HG02870 (cell line): ENCODE data around the gene RNF213.
"Not testable (repeated sequence)": the region's sequence is repeated elsewhere in the genome, so short reads cannot be mapped to it uniquely, and the experiment has no call there.

Experiments
- ATAC-seq: cut with Tn5 transposase; IDR thresholded peaks from one replicate; pipeline ENCODE4 v1.9.1; 2021; ENCODE audit warnings: mild to moderate bottlenecking, moderate library complexity; ENCODE audit not compliant: unreplicated experiment

Gene RNF213

GRCh38 chr17:80384078-80384960 is 123.7 kb downstream of the RNF213 start:
- no peak for ATAC-seq

- no peak for ATAC-seq
Observed at GRCh38 chr17:80385046-80385445, 124.4 kb downstream of the RNF213 start.

- no peak for ATAC-seq
Observed at GRCh38 chr17:80386341-80386740, 125.7 kb downstream of the RNF213 start.

GRCh38 chr17:80387071-80387470 is 126.4 kb downstream of the RNF213 start:
- no peak for ATAC-seq

DNA sequence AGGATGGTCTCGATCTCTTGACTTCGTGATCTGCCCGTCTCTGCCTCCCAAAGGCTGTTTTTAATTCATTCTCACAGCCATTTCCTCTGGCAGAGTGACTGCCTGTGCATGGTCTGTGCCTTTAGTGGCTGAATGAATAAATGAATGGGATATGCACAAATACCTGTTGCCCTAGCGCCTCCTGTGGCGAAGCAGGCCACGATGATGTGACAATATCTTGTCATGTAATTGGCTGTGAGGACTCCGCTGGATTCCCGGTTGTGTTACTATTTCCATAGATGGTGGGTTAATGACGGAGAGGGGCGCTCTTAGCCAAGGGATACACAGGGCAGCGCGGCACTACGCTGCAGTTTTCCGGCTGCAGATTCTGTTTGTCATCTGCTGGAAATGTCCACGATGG is 127.5 kb downstream of the RNF213 start:
- no peak for ATAC-seq

GRCh38 chr17:80388601-80389000 is 127.9 kb downstream of the RNF213 start:
- ATAC-seq = no peak

DNA sequence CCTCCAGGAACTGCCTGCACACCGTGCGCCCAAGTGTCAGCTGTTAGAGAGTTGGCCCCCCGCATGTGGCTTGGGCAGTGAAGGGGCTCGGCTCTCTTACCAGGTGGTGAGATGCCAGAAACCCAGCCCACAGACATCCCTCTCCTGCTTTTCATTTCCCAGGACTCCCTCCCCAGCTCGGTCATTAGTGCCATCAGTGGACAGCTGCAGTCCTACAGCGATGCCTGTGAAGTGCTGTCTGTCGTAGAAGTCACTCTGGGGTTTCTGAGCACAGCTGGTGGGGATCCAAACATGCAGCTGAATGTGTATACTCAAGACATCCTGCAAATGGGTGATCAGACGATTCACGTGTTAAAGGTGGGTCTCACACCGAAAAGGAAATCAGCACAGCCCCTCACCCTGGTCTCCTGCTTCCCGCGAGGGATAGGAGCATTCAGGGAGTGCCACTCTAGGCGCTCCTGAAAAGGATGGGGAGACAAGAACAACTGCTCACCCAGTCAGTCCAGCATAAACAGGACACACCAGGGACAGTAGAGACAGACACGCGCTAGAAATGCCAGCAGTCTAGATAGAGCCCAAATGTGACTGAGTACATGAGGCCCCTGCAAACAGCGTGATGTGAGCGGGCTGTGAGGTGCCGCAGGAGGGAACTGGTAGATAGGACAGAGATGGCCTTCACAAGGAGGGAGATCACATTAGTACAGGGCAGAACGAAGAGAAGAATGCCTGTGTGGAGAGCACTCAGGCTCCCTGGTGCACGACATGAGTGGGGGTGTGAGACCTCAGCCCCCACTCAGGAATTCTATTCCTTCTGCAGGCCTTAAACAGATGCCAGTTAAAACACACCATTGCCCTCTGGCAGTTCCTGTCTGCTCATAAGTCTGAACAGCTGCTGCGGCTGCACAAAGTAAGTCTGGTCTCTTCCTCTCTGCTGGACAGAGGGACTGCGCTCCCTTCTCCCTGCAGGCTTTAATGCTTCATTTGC is 128.7 kb downstream of the RNF213 start:
- no peak for ATAC-seq

- no peak for ATAC-seq
Observed at GRCh38 chr17:80393241-80393890, 132.7 kb downstream of the RNF213 start.

- ATAC-seq = no peak
Observed at GRCh38 chr17:80393961-80394360, 133.3 kb downstream of the RNF213 start.

DNA sequence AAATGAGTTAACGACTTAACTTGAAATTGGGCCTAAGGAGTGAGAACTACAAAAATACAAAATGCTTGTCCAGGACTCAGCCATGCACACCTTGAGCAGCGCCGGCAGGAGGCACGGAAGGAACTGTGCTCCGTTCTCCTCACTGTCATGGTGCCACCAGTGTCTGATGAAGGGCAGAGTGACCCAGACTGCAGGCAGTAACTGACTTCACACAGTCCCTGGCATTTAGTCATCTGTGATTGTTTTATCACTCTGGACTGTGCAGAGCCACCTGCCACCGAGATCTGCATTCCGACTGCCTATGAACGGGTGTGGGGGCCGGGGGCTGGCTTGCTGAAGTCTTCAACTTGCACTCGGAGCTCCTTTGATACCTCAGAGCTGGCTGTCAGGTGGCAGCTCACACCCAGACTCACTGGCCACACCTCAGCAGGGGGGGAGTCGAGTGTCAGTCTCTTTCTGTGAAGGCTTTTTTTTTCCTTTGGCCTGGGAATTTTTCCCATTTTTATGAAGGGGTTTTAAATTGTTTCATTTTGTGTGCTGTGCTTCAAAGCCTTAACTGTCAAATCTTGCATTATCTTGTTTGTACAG is 134.1 kb downstream of the RNF213 start:
- ATAC-seq = no peak

GRCh38 chr17:80395402-80396151 is 134.9 kb downstream of the RNF213 start:
- ATAC-seq = no peak

GRCh38 chr17:80396157-80397033 is 135.7 kb downstream of the RNF213 start:
- no peak for ATAC-seq

DNA sequence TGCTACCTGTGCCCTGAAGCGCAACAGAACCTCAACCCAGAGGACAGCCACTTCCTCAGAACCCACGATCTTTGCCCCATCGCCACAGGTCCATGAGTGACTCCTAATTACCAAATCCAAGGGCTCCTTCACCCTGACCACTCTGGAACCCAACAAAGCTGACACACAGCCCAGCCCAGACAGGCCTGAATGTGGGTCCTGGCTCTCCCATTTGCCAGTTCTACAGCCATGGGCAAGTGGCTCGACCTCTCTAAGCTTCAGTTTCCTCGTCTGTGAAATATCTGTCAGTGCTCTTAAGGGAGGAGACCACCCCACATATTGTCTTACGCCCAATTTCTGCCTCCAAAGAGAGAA is 136.4 kb downstream of the RNF213 start:
- no peak for ATAC-seq

GRCh38 chr17:80397686-80398085 is 137.0 kb downstream of the RNF213 start:
- no peak for ATAC-seq

DNA sequence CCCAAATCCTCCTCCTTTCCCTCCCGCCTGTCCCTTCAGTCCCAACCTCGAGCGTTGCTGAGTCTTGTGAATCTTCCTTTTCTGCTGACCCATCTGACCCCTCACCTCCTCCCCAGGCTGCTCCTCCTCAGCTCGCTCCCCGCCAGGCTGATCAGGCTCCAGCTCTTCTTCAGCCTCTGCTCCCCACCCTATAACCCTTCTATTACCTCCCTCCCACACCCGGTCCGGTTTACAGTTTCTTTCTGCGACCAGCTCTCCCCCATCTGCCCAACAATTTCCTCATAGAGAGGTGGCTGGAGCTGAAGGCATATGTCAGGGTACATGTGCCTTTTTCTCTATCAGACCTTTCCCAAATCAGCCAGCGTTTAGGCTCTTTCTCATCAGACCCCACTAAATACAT is 140.4 kb downstream of the RNF213 start:
- ATAC-seq = not testable (repeated sequence)

- ATAC-seq = not testable (repeated sequence)
Observed at GRCh38 chr17:80402102-80402501, 141.4 kb downstream of the RNF213 start.

GRCh38 chr17:80402959-80403358 is 142.3 kb downstream of the RNF213 start:
- no peak for ATAC-seq

GRCh38 chr17:80406146-80406545 is 145.5 kb downstream of the RNF213 start:
- no peak for ATAC-seq

GRCh38 chr17:80407917-80408316 is 147.3 kb downstream of the RNF213 start:
- ATAC-seq = not testable (repeated sequence)
